Liver (tissue), 9 donors: ENCODE data around the gene ADCY10. TPM values are rescaled to one million over a fixed set of nuclear protein-coding genes. Genes with fewer than 3 reads are reported as not detected.

ENCODE experiments used
- DNase-seq: peaks from one replicate; pipeline ENCODE4 v3.0.0-alpha.2; 2017; ENCODE audit warnings: low spot score
- H3K27ac ChIP-seq, 2 donors: one replicate each; pipeline ENCODE4 v1.7.0; 2013; ENCODE audit warnings: inconsistent platforms in 2 of 2, low read length in 2 of 2, control low read depth in 1 of 2, low read depth in 1 of 2, mild to moderate bottlenecking in 1 of 2
- H3K27me3 ChIP-seq, 4 donors: one replicate each; pipeline versions ENCODE4 v1.6.1 to v1.7.0; 2013; ENCODE audit warnings: low read length in 3 of 4, inconsistent platforms in 1 of 4, mild to moderate bottlenecking in 1 of 4, moderate library complexity in 1 of 4; ENCODE audit not compliant: control insufficient read depth in 4 of 4, insufficient read depth in 4 of 4
- H3K36me3 ChIP-seq, 4 donors: one replicate each; pipeline versions ENCODE4 v1.6.1 to v1.7.0; 2013; ENCODE audit warnings: low read length in 3 of 4, mild to moderate bottlenecking in 3 of 4, low read depth in 1 of 4, moderate library complexity in 1 of 4; ENCODE audit not compliant: control insufficient read depth in 4 of 4, insufficient read depth in 3 of 4
- H3K4me1 ChIP-seq, 4 donors: one replicate each; pipeline versions ENCODE4 v1.6.1 to v1.7.0; 2013; ENCODE audit warnings: low read length in 3 of 4, mild to moderate bottlenecking in 3 of 4, moderate library complexity in 1 of 4; ENCODE audit not compliant: control insufficient read depth in 4 of 4, insufficient read depth in 4 of 4
- H3K4me3 ChIP-seq, 3 donors: one replicate each; pipeline versions ENCODE4 v1.6.1 to v1.7.0; 2013; ENCODE audit warnings: low read length in 3 of 3, control low read depth in 1 of 3, low read depth in 1 of 3, mild to moderate bottlenecking in 1 of 3
- H3K9ac ChIP-seq, 2 donors: one replicate each; pipeline ENCODE4 v1.7.0; 2013; ENCODE audit warnings: low read length in 2 of 2, mild to moderate bottlenecking in 2 of 2, moderate library complexity in 2 of 2, control low read depth in 1 of 2, low read depth in 1 of 2
- H3K9me3 ChIP-seq, 4 donors: one replicate each; pipeline versions ENCODE4 v1.6.1 to v1.7.0; 2013; ENCODE audit warnings: low read length in 3 of 4; ENCODE audit not compliant: control insufficient read depth in 4 of 4
- ATF3 ChIP-seq: IDR thresholded peaks from 2 replicates; pipeline ENCODE4 v1.6.1; 2016; ENCODE audit warnings: antibody characterized with exemption
- EGR1 ChIP-seq, 2 donors: IDR thresholded peaks; 2 replicates each; pipeline ENCODE4 v1.6.1; 2016 to 2018; ENCODE audit warnings: antibody characterized with exemption in 2 of 2, low read depth in 2 of 2
- FOXA1 ChIP-seq: IDR thresholded peaks from 2 replicates; pipeline ENCODE4 v1.6.1; 2016; ENCODE audit warnings: antibody characterized with exemption
- FOXA2 ChIP-seq: IDR thresholded peaks from 2 replicates; pipeline ENCODE4 v1.6.1; 2016; ENCODE audit warnings: antibody characterized with exemption
- GABPA ChIP-seq, 2 donors: IDR thresholded peaks in 1 of 2; conservative IDR thresholded peaks in 1 of 2; 2 replicates each; pipeline ENCODE4 v1.6.1; 2016; ENCODE audit warnings: antibody characterized with exemption in 2 of 2, mild to moderate bottlenecking in 1 of 2, moderate library complexity in 1 of 2
- HNF4A ChIP-seq, 2 donors: conservative IDR thresholded peaks; 2 replicates each; pipeline ENCODE4 v1.6.1; 2016; ENCODE audit warnings: antibody characterized with exemption in 2 of 2, mild to moderate bottlenecking in 2 of 2
- HNF4G ChIP-seq: IDR thresholded peaks from 2 replicates; pipeline ENCODE4 v1.6.1; 2016; ENCODE audit warnings: antibody characterized with exemption
- JUND ChIP-seq, 2 donors: IDR thresholded peaks; 2 replicates each; pipeline ENCODE4 v1.6.1; 2016; ENCODE audit warnings: antibody characterized with exemption in 2 of 2
- MAX ChIP-seq: IDR thresholded peaks from 2 replicates; pipeline ENCODE4 v1.6.1; 2016; ENCODE audit warnings: antibody characterized with exemption
- NR2F2 ChIP-seq: IDR thresholded peaks from 2 replicates; pipeline ENCODE4 v1.6.1; 2016; ENCODE audit warnings: antibody characterized with exemption
- RAD21 ChIP-seq, 2 donors: IDR thresholded peaks; 2 replicates each; pipeline ENCODE4 v1.6.1; 2016; ENCODE audit warnings: antibody characterized with exemption in 2 of 2, mild to moderate bottlenecking in 2 of 2
- REST ChIP-seq: IDR thresholded peaks from 2 replicates; pipeline ENCODE4 v1.6.1; 2016; ENCODE audit warnings: antibody characterized with exemption, mild to moderate bottlenecking
- RXRA ChIP-seq, 2 donors: IDR thresholded peaks; 2 replicates each; pipeline ENCODE4 v1.6.1; 2017 to 2018; ENCODE audit warnings: antibody characterized with exemption in 2 of 2, mild to moderate bottlenecking in 1 of 2
- SP1 ChIP-seq: IDR thresholded peaks from 2 replicates; pipeline ENCODE4 v1.6.1; 2018; ENCODE audit warnings: antibody characterized with exemption, mild to moderate bottlenecking
- TAF1 ChIP-seq: conservative IDR thresholded peaks from 2 replicates; pipeline ENCODE4 v1.6.1; 2016; ENCODE audit warnings: antibody characterized with exemption, mild to moderate bottlenecking
- YY1 ChIP-seq: IDR thresholded peaks from 2 replicates; pipeline ENCODE4 v1.6.1; 2016; ENCODE audit warnings: antibody characterized with exemption, mild to moderate bottlenecking
- ZBTB33 ChIP-seq: IDR thresholded peaks from 2 replicates; pipeline ENCODE4 v1.6.1; 2016; ENCODE audit warnings: antibody characterized with exemption
- WGBS: extraction: QIAGEN DNeasy Blood & Tissue Kit; methylation state at CpG from one replicate; pipeline ENCODE4 v1.1.7; 2013; 5-methylcytosine and 5-hydroxymethylcytosine counted together
- polyA plus RNA-seq, 2 donors: library from polyadenylated mRNA; stranded (reverse) in 1 of 2; unstranded in 1 of 2; fragments of 200-250 nt in 1 of 2; fragments of >200 nt in 1 of 2; fragmentation: Nextera tagmentation in 1 of 2; extraction: Ambion mirVana in 1 of 2; gene quantifications; one replicate each; pipeline versions ENCODE4 v1.2.1 to v1.2.3, GENCODE V29; 2013 to 2015
- total RNA-seq, 2 donors: library from RNA; depleted of rRNA; stranded (reverse); fragments of >200 nt; gene quantifications; one replicate each; pipeline ENCODE4 v1.2.3, GENCODE V29; 2014
- TF ChIP-seq, protein P1 (sequence below): fragments of 150-350 bp; IDR thresholded peaks from 2 replicates; pipeline ENCODE4 v1.5.1; 2017; ENCODE audit warnings: improper control_type of control experiment, low read depth, low read length; ENCODE audit not compliant: missing input control
- donor health status: healthy.
- donor health status: healthy.
- donor health status: healthy.
- donor health status: healthy.
- donor health status: healthy.

Gene ADCY10
- total and polyA plus RNA-seq, 4 donors, result 0.89 to 4.7 (median 2.3) TPM

GRCh38 chr1:167916766-167917511, 3.0 kb upstream of the ADCY10 start:
- DNase-seq, result no peak
- Histone ChIP-seq H3K4me1 (peaks cover 11 to 51% (median 24%) of the 10 kb centered on the region in 4 donors), H3K27ac (peak overlapping the region; percentile 60 to 86), H3K9me3 (no peaks in the 10 kb centered on the region), H3K27me3 (no peaks in the 10 kb centered on the region), H3K4me3 (no peak overlapping the region), H3K9ac (no peak overlapping the region), H3K36me3 (peaks cover 0 to 8% (median 0%) of the 10 kb centered on the region in 4 donors)
- WGBS, result 38% methylated on average over 6 of the region's 6 CpGs
- peak; percentile 87 for TF ChIP-seq YY1
- TF ChIP-seq RXRA (IDR thresholded peaks at IDR 0.05), result peak; percentile 78 to 88
- peak; percentile 70 for TF ChIP-seq MAX
- TF ChIP-seq TAF1, result no peak
- peak in 1 of 2 donors; percentile 30 for TF ChIP-seq EGR1 (IDR thresholded peaks at IDR 0.05; ENCODE audit: low read depth in 2 of 2)
- TF ChIP-seq ZBTB33, result peak; percentile 67
- peak; percentile 81 for TF ChIP-seq SP1
- TF ChIP-seq NR2F2, result peak; percentile 71
- peak; percentile 42 for TF ChIP-seq HNF4G
- TF ChIP-seq, protein P1, sequence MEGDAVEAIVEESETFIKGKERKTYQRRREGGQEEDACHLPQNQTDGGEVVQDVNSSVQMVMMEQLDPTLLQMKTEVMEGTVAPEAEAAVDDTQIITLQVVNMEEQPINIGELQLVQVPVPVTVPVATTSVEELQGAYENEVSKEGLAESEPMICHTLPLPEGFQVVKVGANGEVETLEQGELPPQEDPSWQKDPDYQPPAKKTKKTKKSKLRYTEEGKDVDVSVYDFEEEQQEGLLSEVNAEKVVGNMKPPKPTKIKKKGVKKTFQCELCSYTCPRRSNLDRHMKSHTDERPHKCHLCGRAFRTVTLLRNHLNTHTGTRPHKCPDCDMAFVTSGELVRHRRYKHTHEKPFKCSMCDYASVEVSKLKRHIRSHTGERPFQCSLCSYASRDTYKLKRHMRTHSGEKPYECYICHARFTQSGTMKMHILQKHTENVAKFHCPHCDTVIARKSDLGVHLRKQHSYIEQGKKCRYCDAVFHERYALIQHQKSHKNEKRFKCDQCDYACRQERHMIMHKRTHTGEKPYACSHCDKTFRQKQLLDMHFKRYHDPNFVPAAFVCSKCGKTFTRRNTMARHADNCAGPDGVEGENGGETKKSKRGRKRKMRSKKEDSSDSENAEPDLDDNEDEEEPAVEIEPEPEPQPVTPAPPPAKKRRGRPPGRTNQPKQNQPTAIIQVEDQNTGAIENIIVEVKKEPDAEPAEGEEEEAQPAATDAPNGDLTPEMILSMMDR, result no peak
- TF ChIP-seq FOXA2, result peak; percentile 67
- peak; percentile 50 to 74 for TF ChIP-seq JUND (IDR thresholded peaks at IDR 0.05)
- peak; percentile 64 for TF ChIP-seq FOXA1
- TF ChIP-seq HNF4A (conservative IDR thresholded peaks at IDR 0.05), result peak; percentile 75 to 81
- peak; percentile 80 for TF ChIP-seq REST
- no peak for TF ChIP-seq ATF3
- peak; percentile 49 to 52 for TF ChIP-seq RAD21 (IDR thresholded peaks at IDR 0.05)
- TF ChIP-seq GABPA (IDR thresholded peaks at IDR 0.05 in 1 of 2, conservative IDR thresholded peaks at IDR 0.05 in 1 of 2), result no peak
